HEK293 (cell line): ENCODE measurements around the gene FASLG.

Experiments
- CTCF ChIA-PET: fragments of 350-600 bp; formaldehyde crosslinking; extraction: SDS; loops from one replicate; lab custom pipeline; 2021; ENCODE audit warnings: antibody characterized with exemption; lab: Yijun Ruan, JAX
- POLR2A ChIA-PET: fragments of 300-600 bp; formaldehyde crosslinking; extraction: SDS; loops from one replicate; lab custom pipeline; 2020; ENCODE audit warnings: antibody characterized with exemption, inconsistent platforms; lab: Yijun Ruan, JAX
- H3K27ac ChIP-seq: fragments of 200-500 bp; sonication (Bioruptor generic); 2 replicates; pipeline ENCODE4 v1.5.1; 2014; ENCODE audit warnings: low read depth, low read length, control low read depth, inconsistent platforms; ENCODE audit errors: extremely low read depth
- H3K36me3 ChIP-seq, 2 experiments: fragments of 200-500 bp in 1 of 2; sonication (Bioruptor generic) in 1 of 2; 1 replicate in 1 of 2; 2 replicates in 1 of 2; pipeline ENCODE4 v1.5.1; 2014 to 2017; ENCODE audit warnings: inconsistent platforms in 2 of 2, low read length in 2 of 2; ENCODE audit not compliant: control insufficient read depth in 2 of 2, insufficient read depth in 1 of 2
- H3K4me1 ChIP-seq: fragments of 200-500 bp; sonication (Bioruptor generic); 2 replicates; pipeline ENCODE4 v1.5.1; 2014; ENCODE audit warnings: mild to moderate bottlenecking, low read length, inconsistent platforms; ENCODE audit not compliant: control insufficient read depth, insufficient read depth
- H3K4me3 ChIP-seq: 2 replicates; pipeline ENCODE4 v1.5.1; 2011; ENCODE audit warnings: low read depth, mild to moderate bottlenecking, control low read depth, low read length, moderate library complexity
- H3K9me3 ChIP-seq: fragments of 200-500 bp; sonication (Bioruptor generic); 2 replicates; pipeline ENCODE4 v1.5.1; 2014; ENCODE audit warnings: low read depth, low read length, inconsistent platforms; ENCODE audit not compliant: control insufficient read depth, insufficient read depth
- GFI1B ChIP-seq: fragments of 450-650 bp; formaldehyde crosslinking; IDR thresholded peaks from 2 replicates; pipeline ENCODE4 v1.5.1; 2016; ENCODE audit warnings: missing biosample characterization, missing genetic modification characterization
- GLI4 ChIP-seq: fragments of 450-650 bp; formaldehyde crosslinking; IDR thresholded peaks from 2 replicates; pipeline ENCODE4 v1.5.1; 2016; ENCODE audit warnings: missing biosample characterization, missing genetic modification characterization
- GLIS2 ChIP-seq: fragments of 450-650 bp; formaldehyde crosslinking; IDR thresholded peaks from 2 replicates; pipeline ENCODE4 v1.5.1; 2016; ENCODE audit warnings: missing biosample characterization, missing genetic modification characterization
- MEIS1 ChIP-seq: sonication (generic); formaldehyde crosslinking; IDR thresholded peaks from 2 replicates; pipeline ENCODE4 v1.8.1; 2022; ENCODE audit warnings: missing genetic modification reagents, mild to moderate bottlenecking, borderline replicate concordance
- SCRT1 ChIP-seq: fragments of 450-650 bp; formaldehyde crosslinking; IDR thresholded peaks from 2 replicates; pipeline ENCODE4 v1.5.1; 2016; ENCODE audit warnings: missing biosample characterization, missing genetic modification characterization, borderline replicate concordance
- SP2 ChIP-seq: fragments of 450-650 bp; formaldehyde crosslinking; IDR thresholded peaks from 2 replicates; pipeline ENCODE4 v1.5.1; 2016; ENCODE audit warnings: missing biosample characterization, missing genetic modification characterization
- ZBTB10 ChIP-seq: fragments of 450-650 bp; formaldehyde crosslinking; IDR thresholded peaks from 2 replicates; pipeline ENCODE4 v1.5.1; 2016; ENCODE audit warnings: missing biosample characterization, missing genetic modification characterization
- ZBTB44 ChIP-seq: fragments of 450-650 bp; IDR thresholded peaks from 2 replicates; pipeline ENCODE4 v1.5.1; 2018; ENCODE audit warnings: missing biosample characterization, mild to moderate bottlenecking, missing genetic modification characterization
- ZBTB49 ChIP-seq: fragments of 450-650 bp; formaldehyde crosslinking; IDR thresholded peaks from 2 replicates; pipeline ENCODE4 v1.5.1; 2016; ENCODE audit warnings: missing biosample characterization, missing genetic modification characterization, low read depth
- ZFP41 ChIP-seq: fragments of 450-650 bp; formaldehyde crosslinking; IDR thresholded peaks from 2 replicates; pipeline ENCODE4 v1.5.1; 2016; ENCODE audit warnings: missing biosample characterization, missing genetic modification characterization, borderline replicate concordance
- ZNF138 ChIP-seq: fragments of 450-650 bp; formaldehyde crosslinking; IDR thresholded peaks from 2 replicates; pipeline ENCODE4 v1.5.1; 2016; ENCODE audit warnings: missing biosample characterization, missing genetic modification characterization, borderline replicate concordance
- ZNF169 ChIP-seq: fragments of 450-650 bp; formaldehyde crosslinking; IDR thresholded peaks from 2 replicates; pipeline ENCODE4 v1.5.1; 2016; ENCODE audit warnings: missing biosample characterization, missing genetic modification characterization
- ZNF362 ChIP-seq: fragments of 450-650 bp; formaldehyde crosslinking; IDR thresholded peaks from 2 replicates; pipeline ENCODE4 v1.5.1; 2016; ENCODE audit warnings: missing biosample characterization, missing genetic modification characterization
- ZNF426 ChIP-seq: fragments of 450-650 bp; formaldehyde crosslinking; IDR thresholded peaks from 2 replicates; pipeline ENCODE4 v1.5.1; 2017; ENCODE audit warnings: missing biosample characterization, missing genetic modification characterization, mild to moderate bottlenecking, inconsistent platforms, moderate library complexity
- ZNF449 ChIP-seq: fragments of 450-650 bp; formaldehyde crosslinking; IDR thresholded peaks from 2 replicates; pipeline ENCODE4 v1.5.1; 2017; ENCODE audit warnings: missing biosample characterization, mild to moderate bottlenecking, missing genetic modification characterization, moderate library complexity
- ZNF510 ChIP-seq: fragments of 450-650 bp; formaldehyde crosslinking; IDR thresholded peaks from 2 replicates; pipeline ENCODE4 v1.5.1; 2018; ENCODE audit warnings: mild to moderate bottlenecking, missing genetic modification characterization, missing biosample characterization; ENCODE audit not compliant: insufficient replicate concordance
- ZNF514 ChIP-seq: fragments of 450-650 bp; formaldehyde crosslinking; IDR thresholded peaks from 2 replicates; pipeline ENCODE4 v1.5.1; 2016; ENCODE audit warnings: missing biosample characterization, missing genetic modification characterization
- ZNF704 ChIP-seq: fragments of 450-650 bp; formaldehyde crosslinking; IDR thresholded peaks from 2 replicates; pipeline ENCODE4 v1.5.1; 2016; ENCODE audit warnings: missing biosample characterization, missing genetic modification characterization
- ZNF747 ChIP-seq: fragments of 450-650 bp; formaldehyde crosslinking; IDR thresholded peaks from 2 replicates; pipeline ENCODE4 v1.5.1; 2016; ENCODE audit warnings: missing biosample characterization, missing genetic modification characterization

FASLG gene

GRCh38 chr1:172662464-172663109 lies 3.7 kb downstream of the FASLG start (continued):
- TF ChIP-seq ZFP41 (tag by site-specific recombination): no peak
- TF ChIP-seq GFI1B (tag by site-specific recombination): no peak
- no peak for TF ChIP-seq ZNF169 (tag by site-specific recombination)
- TF ChIP-seq MEIS1: no peak
- peak; percentile 81 for TF ChIP-seq SCRT1 (tag by site-specific recombination)
- TF ChIP-seq GLIS2: no peak

- CTCF ChIA-PET: no interaction called here
- POLR2A ChIA-PET: interaction anchor here (0.6 kb wide), 1 partner anchor 1278 kb away, joined by 4 read pairs; no protein-coding TSS in a partner anchor
- H3K4me3 ChIP-seq: no peak overlapping the region
- no peaks in the 10 kb centered on the region for H3K4me1 ChIP-seq
- no peaks in the 10 kb centered on the region for H3K36me3 ChIP-seq
- no peaks in the 10 kb centered on the region for H3K9me3 ChIP-seq
- H3K27ac ChIP-seq: no peak overlapping the region
- TF ChIP-seq ZBTB10 (no peak), GLI4 (tag by site-specific recombination) (no peak), SCRT1 (tag by site-specific recombination) (no peak), ZNF426 (tag by site-specific recombination) (no peak)
- TF ChIP-seq, all 188 proteins: peak for 0
These were observed 4.8 kb downstream of the FASLG start for GRCh38 chr1:172663732-172664131.

- H3K4me3 ChIP-seq: no peak overlapping the region
- no peaks in the 10 kb centered on the region for H3K9me3 ChIP-seq
- H3K36me3 ChIP-seq: no peaks in the 10 kb centered on the region
- H3K27ac ChIP-seq: no peak overlapping the region
- no peak for TF ChIP-seq ZNF747
- TF ChIP-seq SP2 (tag by site-specific recombination): no peak
- TF ChIP-seq ZBTB49 (tag by site-specific recombination): no peak
- TF ChIP-seq ZNF449 (tag by site-specific recombination): no peak
- TF ChIP-seq ZBTB44 (tag by site-specific recombination): no peak
- TF ChIP-seq ZNF514 (tag by site-specific recombination): no peak
- TF ChIP-seq ZNF704: no peak
- no peak for TF ChIP-seq ZNF510 (tag by site-specific recombination)
- no peak for TF ChIP-seq ZNF138 (tag by site-specific recombination)
- no peak for TF ChIP-seq ZNF362 (tag by site-specific recombination)
- no peaks in the 10 kb centered on the region for H3K4me1 ChIP-seq
- CTCF ChIA-PET: no interaction called here
- POLR2A ChIA-PET: no interaction called here
These were observed 9.2 kb downstream of the FASLG start for GRCh38 chr1:172668097-172668496.
